ENCODE measurements around the gene ODAD4.

The ODAD4 gene

DNA sequence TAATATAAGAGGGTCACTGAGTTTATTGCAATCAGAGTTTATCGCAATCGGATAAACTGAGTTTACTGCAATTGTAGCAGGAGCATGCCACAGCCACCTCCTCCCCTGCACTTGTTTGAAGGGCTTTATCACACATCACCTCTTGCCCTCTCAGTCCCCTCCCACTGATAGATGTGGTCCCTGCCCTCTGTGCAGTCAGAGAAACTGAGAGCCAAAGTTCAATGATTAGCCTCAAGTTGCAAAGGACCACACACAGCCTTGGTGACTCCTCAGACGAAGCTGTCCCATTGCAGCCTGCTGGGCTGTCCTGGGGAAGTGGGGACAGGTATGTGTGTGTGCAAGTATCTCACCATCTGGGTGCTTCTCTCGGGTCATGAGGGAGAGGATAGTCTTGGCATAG lies 25.2 kb upstream of the ODAD4 start:
- Histone ChIP-seq H3K4me2 (ENCODE audit: low read depth, low read length, poor library complexity, severe bottlenecking) (no peak overlapping the region), H3K79me2 (ENCODE audit: insufficient read depth, low read length) (peaks cover 4% of the 10 kb centered on the region; the same call in 1 of the 2 replicates), H3K27me3 (ENCODE audit: insufficient read depth, low read length, poor library complexity, severe bottlenecking) (no peaks in the 10 kb centered on the region), H3K36me3 (ENCODE audit: insufficient read depth, low read length) (peaks cover 90% of the 10 kb centered on the region; the same call in 1 of the 2 replicates), H3K9ac (ENCODE audit: low read depth, low read length, poor library complexity, severe bottlenecking) (no peak overlapping the region), H3K9me2 (replicated peaks; ENCODE audit: low read depth, low read length) (no peaks in the 10 kb centered on the region), H3K4me3 (ENCODE audit: low read length, poor library complexity, severe bottlenecking) (no peak overlapping the region), H2AFZ (ENCODE audit: low read length) (no peak overlapping the region), H4K20me1 (ENCODE audit: insufficient read depth, low read length, poor library complexity, severe bottlenecking) (peaks cover 13% of the 10 kb centered on the region), H3F3A (ENCODE audit: low read depth) (no peaks in the 10 kb centered on the region), H3K9me3 (ENCODE audit: insufficient read depth, low read depth, low read length) (no peaks in the 10 kb centered on the region), H3K4me1 (ENCODE audit: insufficient read depth, low read length, poor library complexity, severe bottlenecking) (no peaks in the 10 kb centered on the region)
- TF ChIP-seq EZH2phosphoT487 (IDR thresholded peaks at IDR 0.05; ENCODE audit: borderline replicate concordance): no peak
- TF ChIP-seq, protein P1, sequence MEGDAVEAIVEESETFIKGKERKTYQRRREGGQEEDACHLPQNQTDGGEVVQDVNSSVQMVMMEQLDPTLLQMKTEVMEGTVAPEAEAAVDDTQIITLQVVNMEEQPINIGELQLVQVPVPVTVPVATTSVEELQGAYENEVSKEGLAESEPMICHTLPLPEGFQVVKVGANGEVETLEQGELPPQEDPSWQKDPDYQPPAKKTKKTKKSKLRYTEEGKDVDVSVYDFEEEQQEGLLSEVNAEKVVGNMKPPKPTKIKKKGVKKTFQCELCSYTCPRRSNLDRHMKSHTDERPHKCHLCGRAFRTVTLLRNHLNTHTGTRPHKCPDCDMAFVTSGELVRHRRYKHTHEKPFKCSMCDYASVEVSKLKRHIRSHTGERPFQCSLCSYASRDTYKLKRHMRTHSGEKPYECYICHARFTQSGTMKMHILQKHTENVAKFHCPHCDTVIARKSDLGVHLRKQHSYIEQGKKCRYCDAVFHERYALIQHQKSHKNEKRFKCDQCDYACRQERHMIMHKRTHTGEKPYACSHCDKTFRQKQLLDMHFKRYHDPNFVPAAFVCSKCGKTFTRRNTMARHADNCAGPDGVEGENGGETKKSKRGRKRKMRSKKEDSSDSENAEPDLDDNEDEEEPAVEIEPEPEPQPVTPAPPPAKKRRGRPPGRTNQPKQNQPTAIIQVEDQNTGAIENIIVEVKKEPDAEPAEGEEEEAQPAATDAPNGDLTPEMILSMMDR (conservative IDR thresholded peaks at IDR 0.05; ENCODE audit: low read length): no peak

DNA sequence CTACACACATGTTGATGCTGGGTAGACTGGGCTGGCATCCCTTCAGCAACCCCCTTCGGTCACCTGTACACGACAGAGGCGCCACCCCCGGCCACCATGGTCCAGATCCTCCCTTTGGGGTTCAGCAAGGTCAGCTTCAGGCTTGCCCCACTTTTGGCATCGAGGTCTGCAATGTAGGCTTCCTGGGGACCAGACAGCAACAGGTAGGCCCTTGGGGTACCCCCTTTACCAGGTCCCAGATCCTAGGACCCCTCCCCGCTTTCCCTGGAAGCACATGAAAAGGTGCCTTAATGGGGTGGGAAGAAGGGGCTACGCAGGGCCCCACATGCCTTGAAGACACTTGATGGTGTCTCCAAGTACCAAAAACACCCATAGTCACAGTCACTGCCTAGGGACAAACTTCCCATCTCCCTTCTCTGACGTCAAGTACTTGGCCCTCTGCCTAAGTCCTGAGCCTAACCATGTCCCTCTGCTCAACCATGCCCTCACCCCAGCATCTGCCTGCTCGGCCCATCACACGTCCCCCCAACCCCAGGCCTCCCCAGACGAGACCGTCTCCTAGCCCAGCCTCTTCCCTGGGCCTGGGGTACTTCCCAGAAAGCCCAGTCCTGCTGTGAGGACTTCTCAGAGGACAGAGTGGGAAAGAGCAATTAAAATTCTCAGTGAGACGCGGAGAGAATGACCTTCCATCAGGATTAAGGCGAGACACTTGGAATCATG lies 23.8 kb upstream of the ODAD4 start:
- Histone ChIP-seq H2AFZ (ENCODE audit: low read length) (no peak overlapping the region), H3K9me2 (replicated peaks; ENCODE audit: low read depth, low read length) (no peaks in the 10 kb centered on the region), H4K20me1 (ENCODE audit: insufficient read depth, low read length, poor library complexity, severe bottlenecking) (peaks cover 27% of the 10 kb centered on the region), H3K36me3 (ENCODE audit: insufficient read depth, low read length) (peaks cover 91% of the 10 kb centered on the region; the same call in 1 of the 2 replicates), H3K4me1 (ENCODE audit: insufficient read depth, low read length, poor library complexity, severe bottlenecking) (no peaks in the 10 kb centered on the region), H3K4me3 (ENCODE audit: low read length, poor library complexity, severe bottlenecking) (no peak overlapping the region), H3K4me2 (ENCODE audit: low read depth, low read length, poor library complexity, severe bottlenecking) (no peak overlapping the region), H3K79me2 (ENCODE audit: insufficient read depth, low read length) (peaks cover 16% of the 10 kb centered on the region; the same call in 1 of the 2 replicates), H3F3A (ENCODE audit: low read depth) (no peaks in the 10 kb centered on the region), H3K9ac (ENCODE audit: low read depth, low read length, poor library complexity, severe bottlenecking) (no peak overlapping the region), H3K9me3 (ENCODE audit: insufficient read depth, low read depth, low read length) (no peaks in the 10 kb centered on the region), H3K27me3 (ENCODE audit: insufficient read depth, low read length, poor library complexity, severe bottlenecking) (no peaks in the 10 kb centered on the region)
- TF ChIP-seq EZH2phosphoT487 (IDR thresholded peaks at IDR 0.05; ENCODE audit: borderline replicate concordance): no peak

DNA sequence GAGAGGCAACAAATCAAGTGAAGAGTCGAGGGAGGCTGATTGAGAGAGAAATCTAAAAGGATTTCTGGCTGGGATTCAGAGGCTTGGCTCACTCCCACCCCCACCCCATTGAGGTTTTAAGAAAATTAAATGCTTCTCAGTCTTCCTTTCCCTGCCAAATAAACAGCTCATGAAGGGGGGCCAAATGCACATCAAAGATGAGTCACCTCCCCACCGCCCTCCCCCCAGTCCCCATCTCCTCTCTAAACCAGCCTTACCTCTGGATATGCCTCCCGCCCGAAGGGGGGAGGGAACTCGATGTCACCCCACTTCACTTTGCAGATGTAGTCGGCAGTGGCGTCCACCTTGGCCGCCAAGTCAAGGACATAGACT lies 23.2 kb upstream of the ODAD4 start:
- Histone ChIP-seq H3K9me3 (ENCODE audit: insufficient read depth, low read depth, low read length) (no peaks in the 10 kb centered on the region), H3K27me3 (ENCODE audit: insufficient read depth, low read length, poor library complexity, severe bottlenecking) (no peaks in the 10 kb centered on the region), H2AFZ (ENCODE audit: low read length) (no peak overlapping the region), H3K79me2 (ENCODE audit: insufficient read depth, low read length) (peaks cover 21% of the 10 kb centered on the region; the same call in 1 of the 2 replicates), H3K9ac (ENCODE audit: low read depth, low read length, poor library complexity, severe bottlenecking) (no peak overlapping the region), H4K20me1 (ENCODE audit: insufficient read depth, low read length, poor library complexity, severe bottlenecking) (peaks cover 29% of the 10 kb centered on the region), H3K4me3 (ENCODE audit: low read length, poor library complexity, severe bottlenecking) (no peak overlapping the region), H3F3A (ENCODE audit: low read depth) (no peaks in the 10 kb centered on the region), H3K36me3 (ENCODE audit: insufficient read depth, low read length) (peaks cover 91% of the 10 kb centered on the region; the same call in 1 of the 2 replicates), H3K4me1 (ENCODE audit: insufficient read depth, low read length, poor library complexity, severe bottlenecking) (no peaks in the 10 kb centered on the region), H3K4me2 (ENCODE audit: low read depth, low read length, poor library complexity, severe bottlenecking) (no peak overlapping the region), H3K9me2 (replicated peaks; ENCODE audit: low read depth, low read length) (no peaks in the 10 kb centered on the region)
- TF ChIP-seq, protein P1 (conservative IDR thresholded peaks at IDR 0.05; ENCODE audit: low read length): no peak
- no peak for TF ChIP-seq EZH2phosphoT487 (IDR thresholded peaks at IDR 0.05; ENCODE audit: borderline replicate concordance)

Data from Loucy (cell line).